ENCODE measurements around the gene NINL.

NINL gene

DNA sequence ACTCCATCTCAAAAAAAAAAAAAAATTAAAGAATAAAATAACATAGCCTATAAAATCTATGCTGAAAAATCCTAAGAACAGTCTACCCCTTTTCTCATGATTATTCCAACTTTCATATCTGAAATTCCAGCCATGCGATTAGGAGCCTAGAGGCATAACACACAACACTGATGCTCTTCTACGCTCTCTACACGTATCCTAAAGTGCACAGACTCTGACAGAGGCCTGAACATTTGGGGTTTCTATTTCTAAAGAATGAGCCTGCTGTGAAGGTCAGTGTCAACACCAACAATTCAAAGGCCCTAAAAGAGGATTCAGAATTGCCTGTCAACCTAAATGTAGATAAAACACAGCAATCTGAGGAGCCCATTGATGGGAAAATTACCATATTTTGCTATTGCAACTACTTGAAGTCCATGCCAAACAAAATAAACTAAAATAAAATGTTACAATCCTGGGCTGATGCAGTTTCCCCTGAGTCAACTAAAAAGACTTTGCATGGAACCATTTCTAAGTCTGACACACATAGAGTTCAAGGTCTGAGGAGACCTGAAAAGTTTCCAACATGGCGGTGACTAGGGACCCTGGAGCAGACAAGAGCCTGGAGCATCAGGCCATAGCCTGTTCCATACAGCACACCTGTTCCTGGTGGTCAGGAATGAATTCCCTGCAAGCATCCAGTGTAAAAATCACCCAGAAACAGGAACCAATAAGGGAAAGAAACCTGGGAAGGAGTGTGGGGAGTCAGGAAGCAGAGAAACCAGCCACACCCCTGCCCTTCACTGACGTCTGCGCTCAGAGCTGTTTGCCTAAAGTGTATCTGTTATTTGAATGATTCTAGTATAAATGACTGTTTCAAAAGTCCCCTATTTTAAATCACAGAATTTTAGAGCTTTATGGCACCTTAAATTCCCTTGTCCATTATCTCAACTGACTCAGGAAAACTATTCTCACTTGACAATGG lies 11.8 kb downstream of the NINL start:
- Histone ChIP-seq H3K27ac (replicated peaks) (no peak overlapping the region), H3K27me3 (ENCODE audit: insufficient read depth, poor library complexity, severe bottlenecking) (peaks cover 2% of the 10 kb centered on the region), H3K4me3 (replicated peaks; ENCODE audit: insufficient read depth, low read length) (no peak overlapping the region)
- DNase-seq (ENCODE audit: low read depth in 1 of 2, low spot score in 1 of 2): no peak
- no peak for TF ChIP-seq POLR2AphosphoS5 (IDR thresholded peaks at IDR 0.05; ENCODE audit: low read depth)

GRCh38 chr20:25571817-25572216 lies 13.5 kb downstream of the NINL start:
- DNase-seq (ENCODE audit: low read depth in 1 of 2, low spot score in 1 of 2): no peak
- no peak overlapping the region for H3K4me3 ChIP-seq (replicated peaks; ENCODE audit: insufficient read depth, low read length)
- no peak overlapping the region for H3K27ac ChIP-seq (replicated peaks)
- H3K27me3 ChIP-seq (ENCODE audit: insufficient read depth, poor library complexity, severe bottlenecking): peaks cover 2% of the 10 kb centered on the region
- TF ChIP-seq REST (IDR thresholded peaks at IDR 0.05; ENCODE audit: insufficient replicate concordance, low read depth) (no peak), SPI1 (IDR thresholded peaks at IDR 0.05; ENCODE audit: borderline replicate concordance, low read depth) (no peak), GABPA (IDR thresholded peaks at IDR 0.05; ENCODE audit: low read depth) (no peak), POLR2AphosphoS5 (IDR thresholded peaks at IDR 0.05; ENCODE audit: low read depth) (no peak)
- TF ChIP-seq, protein P1, sequence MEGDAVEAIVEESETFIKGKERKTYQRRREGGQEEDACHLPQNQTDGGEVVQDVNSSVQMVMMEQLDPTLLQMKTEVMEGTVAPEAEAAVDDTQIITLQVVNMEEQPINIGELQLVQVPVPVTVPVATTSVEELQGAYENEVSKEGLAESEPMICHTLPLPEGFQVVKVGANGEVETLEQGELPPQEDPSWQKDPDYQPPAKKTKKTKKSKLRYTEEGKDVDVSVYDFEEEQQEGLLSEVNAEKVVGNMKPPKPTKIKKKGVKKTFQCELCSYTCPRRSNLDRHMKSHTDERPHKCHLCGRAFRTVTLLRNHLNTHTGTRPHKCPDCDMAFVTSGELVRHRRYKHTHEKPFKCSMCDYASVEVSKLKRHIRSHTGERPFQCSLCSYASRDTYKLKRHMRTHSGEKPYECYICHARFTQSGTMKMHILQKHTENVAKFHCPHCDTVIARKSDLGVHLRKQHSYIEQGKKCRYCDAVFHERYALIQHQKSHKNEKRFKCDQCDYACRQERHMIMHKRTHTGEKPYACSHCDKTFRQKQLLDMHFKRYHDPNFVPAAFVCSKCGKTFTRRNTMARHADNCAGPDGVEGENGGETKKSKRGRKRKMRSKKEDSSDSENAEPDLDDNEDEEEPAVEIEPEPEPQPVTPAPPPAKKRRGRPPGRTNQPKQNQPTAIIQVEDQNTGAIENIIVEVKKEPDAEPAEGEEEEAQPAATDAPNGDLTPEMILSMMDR (IDR thresholded peaks at IDR 0.05; ENCODE audit: insufficient read depth, low read length): no peak

DNA sequence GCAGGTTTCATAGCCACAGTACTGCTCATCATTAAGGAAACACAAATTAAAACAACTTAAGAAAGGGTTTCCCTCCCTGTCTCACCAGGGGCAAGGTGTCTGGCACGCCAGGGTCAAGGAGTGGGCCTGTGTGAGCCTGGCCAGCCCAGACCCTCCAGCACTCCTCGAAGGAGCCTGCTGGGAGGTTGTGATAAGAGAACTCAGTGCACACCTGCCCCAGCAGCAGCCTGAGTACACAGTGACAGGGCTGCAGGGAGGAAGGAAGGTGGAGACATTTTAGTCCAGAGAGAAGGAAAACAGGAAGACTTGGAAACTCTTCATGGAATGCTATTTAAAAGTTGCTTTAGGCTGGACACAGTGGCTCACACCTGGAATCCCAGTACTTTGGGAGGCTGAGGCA lies 14.1 kb downstream of the NINL start:
- no peak for DNase-seq (ENCODE audit: low read depth in 1 of 2, low spot score in 1 of 2)
- H3K27me3 ChIP-seq (ENCODE audit: insufficient read depth, poor library complexity, severe bottlenecking): peaks cover 2% of the 10 kb centered on the region
- TF ChIP-seq POLR2AphosphoS5 (IDR thresholded peaks at IDR 0.05; ENCODE audit: low read depth) (no peak), SPI1 (IDR thresholded peaks at IDR 0.05; ENCODE audit: borderline replicate concordance, low read depth) (no peak), REST (IDR thresholded peaks at IDR 0.05; ENCODE audit: insufficient replicate concordance, low read depth) (no peak), GABPA (IDR thresholded peaks at IDR 0.05; ENCODE audit: low read depth) (no peak)
- TF ChIP-seq, protein P1 (IDR thresholded peaks at IDR 0.05; ENCODE audit: insufficient read depth, low read length): no peak
- no peak overlapping the region for H3K4me3 ChIP-seq (replicated peaks; ENCODE audit: insufficient read depth, low read length)
- no peak overlapping the region for H3K27ac ChIP-seq (replicated peaks)

DNA sequence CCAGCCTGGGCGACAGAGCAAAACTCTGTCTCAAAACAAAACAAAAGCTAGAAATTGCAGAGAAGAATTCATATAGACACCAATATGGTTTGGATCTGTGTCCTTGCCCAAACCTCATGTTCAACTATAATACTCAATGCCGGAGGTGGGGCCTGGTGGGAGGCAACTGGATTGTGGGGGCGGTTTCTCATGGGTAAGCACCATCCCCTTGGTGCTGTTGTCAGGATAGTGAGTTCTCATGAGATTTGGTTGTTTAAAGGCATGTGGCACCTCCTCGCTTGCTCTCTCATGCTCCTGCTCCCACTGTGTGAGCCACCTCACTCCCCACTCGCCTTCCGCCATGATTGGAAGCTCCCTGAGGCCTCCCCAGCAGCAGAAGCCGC lies 15.2 kb downstream of the NINL start:
- Histone ChIP-seq H3K27ac (replicated peaks) (no peak overlapping the region), H3K27me3 (ENCODE audit: insufficient read depth, poor library complexity, severe bottlenecking) (no peaks in the 10 kb centered on the region), H3K4me3 (replicated peaks; ENCODE audit: insufficient read depth, low read length) (no peak overlapping the region)
- TF ChIP-seq, protein P1 (IDR thresholded peaks at IDR 0.05; ENCODE audit: insufficient read depth, low read length): no peak
- TF ChIP-seq POLR2AphosphoS5 (IDR thresholded peaks at IDR 0.05; ENCODE audit: low read depth) (no peak), GABPA (IDR thresholded peaks at IDR 0.05; ENCODE audit: low read depth) (no peak), SPI1 (IDR thresholded peaks at IDR 0.05; ENCODE audit: borderline replicate concordance, low read depth) (no peak), REST (IDR thresholded peaks at IDR 0.05; ENCODE audit: insufficient replicate concordance, low read depth) (no peak)
- DNase-seq (ENCODE audit: low read depth in 1 of 2, low spot score in 1 of 2): no peak

Measured in HL-60 (cell line).